ENCODE results near the gene TOPBP1.

The TOPBP1 gene

DNA sequence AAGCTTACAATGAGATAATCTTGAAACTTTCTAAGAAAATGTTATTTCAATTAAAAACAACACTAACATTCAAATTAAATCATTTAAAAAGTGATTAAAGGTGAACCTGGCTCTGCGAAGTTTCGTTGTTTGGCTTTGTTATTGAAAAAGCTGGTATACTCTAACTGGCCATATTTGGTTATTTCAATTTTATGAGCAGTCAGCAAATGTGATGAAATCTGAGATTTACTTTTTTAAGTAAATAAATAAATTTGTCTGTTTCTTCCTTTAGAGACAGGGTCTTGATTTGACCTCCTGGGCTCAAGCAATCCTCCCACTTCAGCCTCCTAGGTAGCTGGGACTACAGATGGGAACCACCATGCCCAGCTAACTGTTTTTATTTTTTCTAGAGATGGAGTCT is 50.2 kb downstream of the TOPBP1 start:
- in situ Hi-C loops (cut with MboI; ENCODE audit: low sequenced_read_pairs), result no loop called here
- no peak overlapping the region for H3K4me3 ChIP-seq
- no peaks in the 10 kb centered on the region for H3K9me3 ChIP-seq
- DNase-seq (ENCODE audit: low spot score in 2 of 2), result no peak
- no peaks in the 10 kb centered on the region for H3K4me1 ChIP-seq
- H3K36me3 ChIP-seq (replicated peaks), result peaks cover 91% of the 10 kb centered on the region
- H3K27me3 ChIP-seq (ENCODE audit: low read depth), result no peaks in the 10 kb centered on the region

DNA sequence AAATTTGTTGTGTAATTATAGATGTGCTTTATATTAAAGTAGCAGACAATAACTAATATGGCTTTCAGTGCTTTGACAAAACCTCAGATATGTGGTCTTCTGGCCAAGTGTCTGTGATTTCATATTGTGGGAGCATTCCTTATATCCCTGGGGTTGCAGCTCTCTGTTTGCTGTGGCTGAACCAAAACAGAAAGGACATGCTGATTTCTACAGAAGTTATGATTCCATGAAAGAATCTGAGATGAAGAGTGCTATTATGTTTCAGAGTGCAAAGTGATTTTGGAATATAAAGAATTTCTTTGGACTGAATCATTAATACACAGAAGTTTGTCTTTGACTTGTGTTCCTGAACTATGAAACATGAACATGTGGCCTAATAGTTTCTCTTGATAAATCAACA is 51.7 kb downstream of the TOPBP1 start:
- peaks cover 85% of the 10 kb centered on the region for H3K36me3 ChIP-seq (replicated peaks)
- no peak for DNase-seq (ENCODE audit: low spot score in 2 of 2)
- no peaks in the 10 kb centered on the region for H3K27me3 ChIP-seq (ENCODE audit: low read depth)
- H3K4me3 ChIP-seq, result no peak overlapping the region
- H3K4me1 ChIP-seq, result no peaks in the 10 kb centered on the region
- in situ Hi-C loops (cut with MboI; ENCODE audit: low sequenced_read_pairs), result no loop called here
- H3K9me3 ChIP-seq, result no peaks in the 10 kb centered on the region

DNA sequence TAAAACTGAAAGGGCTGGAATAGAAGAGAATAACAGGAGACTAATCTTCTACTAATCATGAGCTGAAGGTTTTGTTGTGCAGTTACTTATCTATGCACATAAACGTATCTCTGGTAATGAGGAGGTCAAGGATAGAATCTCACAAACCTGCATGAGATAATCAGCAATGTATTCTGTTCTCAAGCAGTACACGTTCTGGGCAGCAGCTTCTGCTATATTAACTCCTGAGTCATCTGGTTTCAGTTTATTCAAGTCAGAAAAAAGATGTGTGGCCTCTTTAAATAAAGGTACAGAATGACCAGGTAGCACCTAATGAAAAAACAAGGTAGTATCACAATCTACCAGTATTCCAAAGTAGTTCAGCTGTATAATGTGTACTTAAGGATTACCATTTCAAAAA is 53.4 kb downstream of the TOPBP1 start:
- Histone ChIP-seq H3K36me3 (replicated peaks) (peaks cover 77% of the 10 kb centered on the region), H3K9me3 (no peaks in the 10 kb centered on the region), H3K4me1 (no peaks in the 10 kb centered on the region), H3K4me3 (no peak overlapping the region), H3K27me3 (ENCODE audit: low read depth) (no peaks in the 10 kb centered on the region)
- no peak for DNase-seq (ENCODE audit: low spot score in 2 of 2)
- in situ Hi-C loops (cut with MboI; ENCODE audit: low sequenced_read_pairs), result no loop called here

DNA sequence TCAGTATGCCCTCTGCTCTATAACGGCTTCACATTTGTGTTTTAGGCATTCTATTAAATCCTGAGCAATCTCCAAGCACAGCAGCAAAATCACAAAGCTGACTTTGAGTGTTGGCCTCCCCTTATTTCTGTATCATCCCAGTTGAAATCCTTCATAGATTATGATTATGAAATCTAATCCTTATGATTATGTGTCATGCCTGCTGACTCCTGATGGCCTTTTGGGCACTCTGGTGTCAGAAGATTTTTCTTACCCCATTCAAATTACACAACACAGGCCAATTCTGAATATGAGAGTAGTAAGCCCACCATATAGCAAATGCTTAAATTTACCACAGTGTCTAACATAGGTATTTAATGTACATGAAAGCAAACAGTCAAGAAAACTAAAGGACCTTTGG is 53.9 kb downstream of the TOPBP1 start:
- Histone ChIP-seq H3K9me3 (no peaks in the 10 kb centered on the region), H3K4me1 (no peaks in the 10 kb centered on the region), H3K27me3 (ENCODE audit: low read depth) (no peaks in the 10 kb centered on the region), H3K4me3 (no peak overlapping the region), H3K36me3 (replicated peaks) (peaks cover 72% of the 10 kb centered on the region)
- in situ Hi-C loops (cut with MboI; ENCODE audit: low sequenced_read_pairs), result no loop called here
- DNase-seq (ENCODE audit: low spot score in 2 of 2), result no peak

DNA sequence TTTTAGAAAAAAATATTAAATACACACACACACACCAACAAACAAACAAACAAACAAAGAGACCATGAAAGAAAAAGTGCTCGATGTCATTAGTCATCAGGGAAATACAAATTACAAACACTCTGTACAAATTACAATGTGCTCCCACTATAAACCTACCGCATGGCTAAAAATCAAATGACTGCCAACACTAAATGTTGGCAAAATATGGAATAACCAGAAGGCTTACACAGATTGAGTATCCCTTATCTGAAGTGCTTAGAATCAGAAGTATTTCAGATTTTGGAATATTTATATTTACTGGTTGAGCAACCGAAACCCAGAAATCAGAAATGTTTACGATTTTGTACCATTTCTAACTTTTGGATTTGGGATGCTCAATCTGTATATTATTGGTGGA is 54.8 kb downstream of the TOPBP1 start:
- H3K9me3 ChIP-seq, result no peaks in the 10 kb centered on the region
- peaks cover 70% of the 10 kb centered on the region for H3K36me3 ChIP-seq (replicated peaks)
- in situ Hi-C loops (cut with MboI; ENCODE audit: low sequenced_read_pairs), result no loop called here
- DNase-seq (ENCODE audit: low spot score in 2 of 2), result no peak
- H3K27me3 ChIP-seq (ENCODE audit: low read depth), result no peaks in the 10 kb centered on the region
- no peaks in the 10 kb centered on the region for H3K4me1 ChIP-seq
- no peak overlapping the region for H3K4me3 ChIP-seq

DNA sequence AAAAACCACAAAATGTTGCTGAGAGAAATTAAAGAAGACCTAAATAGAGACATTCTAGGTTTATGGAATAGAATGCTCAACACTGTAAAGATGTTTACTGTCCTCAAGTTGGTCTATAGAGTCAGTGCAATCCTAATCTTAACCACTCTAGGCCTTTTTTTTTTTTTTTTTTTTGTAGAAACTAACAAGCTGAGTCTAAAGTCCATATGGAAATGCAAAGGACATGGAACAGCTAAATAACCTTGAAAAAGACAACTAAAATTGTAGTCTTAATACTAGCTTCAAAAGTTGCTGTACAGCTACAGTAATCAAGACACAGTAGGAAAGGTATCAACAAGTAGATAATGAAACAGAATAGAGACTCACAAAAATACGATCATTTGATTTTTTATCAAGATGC is 55.4 kb downstream of the TOPBP1 start:
- peaks cover 69% of the 10 kb centered on the region for H3K36me3 ChIP-seq (replicated peaks)
- H3K4me1 ChIP-seq, result no peaks in the 10 kb centered on the region
- H3K27me3 ChIP-seq (ENCODE audit: low read depth), result no peaks in the 10 kb centered on the region
- in situ Hi-C loops (cut with MboI; ENCODE audit: low sequenced_read_pairs), result no loop called here
- H3K4me3 ChIP-seq, result no peak overlapping the region
- no peak for DNase-seq (ENCODE audit: low spot score in 2 of 2)
- H3K9me3 ChIP-seq, result no peaks in the 10 kb centered on the region

DNA sequence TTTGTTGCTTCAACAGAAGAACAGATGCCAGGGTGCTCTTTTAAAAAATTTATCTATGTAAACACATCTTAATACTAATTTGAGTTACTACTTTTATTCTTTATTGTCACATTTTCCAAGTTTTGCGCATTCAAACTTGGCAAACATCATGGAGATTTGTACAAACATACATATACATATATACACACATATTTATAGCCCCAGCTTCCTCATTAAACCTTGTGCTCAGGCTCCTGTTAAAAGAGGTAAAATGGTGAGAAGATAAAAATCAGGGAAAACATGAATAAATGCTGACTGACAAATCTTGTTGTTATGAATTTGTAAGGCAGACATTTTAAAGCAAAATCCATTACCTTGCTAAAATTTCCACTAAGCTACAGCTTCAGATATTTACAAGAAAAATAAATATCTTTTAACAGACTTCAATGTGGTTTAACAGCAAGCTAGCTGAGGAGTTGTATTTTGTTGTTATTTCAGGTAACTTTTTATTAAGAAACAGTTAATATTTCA is 61.1 kb downstream of the TOPBP1 start:
- in situ Hi-C loops (cut with MboI; ENCODE audit: low sequenced_read_pairs), result no loop called here
- DNase-seq (ENCODE audit: low spot score in 2 of 2), result no peak
- Histone ChIP-seq H3K4me3 (no peak overlapping the region), H3K4me1 (no peaks in the 10 kb centered on the region), H3K27me3 (ENCODE audit: low read depth) (no peaks in the 10 kb centered on the region), H3K36me3 (replicated peaks) (peaks cover 24% of the 10 kb centered on the region), H3K9me3 (no peaks in the 10 kb centered on the region)

DNA sequence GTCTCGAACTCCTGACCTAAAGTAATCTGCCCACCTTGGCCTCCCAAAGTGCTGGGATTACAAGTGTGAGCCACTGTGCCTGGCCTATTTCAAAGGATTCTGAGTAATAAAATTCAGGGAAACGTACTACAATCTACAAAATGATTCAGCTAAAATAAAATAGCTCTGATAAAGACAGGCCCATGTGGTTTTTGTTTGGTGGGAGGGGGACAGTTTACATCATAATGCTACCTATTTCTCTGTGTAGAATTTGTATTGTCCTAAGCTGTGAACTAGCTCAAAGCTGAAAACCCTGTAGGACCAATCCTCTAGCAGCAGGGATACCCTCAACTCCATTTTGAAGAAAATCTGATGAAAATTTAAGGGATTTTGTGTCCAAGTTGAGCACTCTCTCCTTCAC is 62.5 kb downstream of the TOPBP1 start:
- DNase-seq (ENCODE audit: low spot score in 2 of 2), result no peak
- in situ Hi-C loops (cut with MboI; ENCODE audit: low sequenced_read_pairs), result loop anchor here (25.0 kb wide), 1 partner anchor 887 kb away; the partner anchor contains the start of gene NPHP3
- no peak overlapping the region for H3K4me3 ChIP-seq
- peaks cover 19% of the 10 kb centered on the region for H3K36me3 ChIP-seq (replicated peaks)
- no peaks in the 10 kb centered on the region for H3K4me1 ChIP-seq
- no peaks in the 10 kb centered on the region for H3K9me3 ChIP-seq
- H3K27me3 ChIP-seq (ENCODE audit: low read depth), result no peaks in the 10 kb centered on the region

DNA sequence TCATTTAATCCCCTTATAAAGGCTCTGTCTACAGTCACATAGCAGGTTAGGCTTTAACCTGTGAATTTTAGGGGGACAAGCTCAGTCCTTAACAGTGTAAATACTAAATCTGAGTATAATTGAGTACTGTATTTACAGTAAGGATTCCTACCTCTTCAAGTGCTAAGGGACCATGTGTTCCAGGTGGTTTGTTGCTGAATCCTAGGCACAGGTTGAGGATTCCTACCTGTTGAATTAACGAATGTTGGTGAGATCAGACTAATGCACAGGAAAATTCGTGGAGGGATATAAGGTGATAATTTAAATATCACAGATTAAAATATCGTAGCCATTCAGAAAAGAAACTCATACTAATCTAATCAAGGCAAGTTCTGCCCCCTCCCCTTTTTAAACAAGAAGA is 63.3 kb downstream of the TOPBP1 start:
- no peaks in the 10 kb centered on the region for H3K27me3 ChIP-seq (ENCODE audit: low read depth)
- no peak overlapping the region for H3K4me3 ChIP-seq
- H3K36me3 ChIP-seq (replicated peaks), result peaks cover 18% of the 10 kb centered on the region
- H3K4me1 ChIP-seq, result no peaks in the 10 kb centered on the region
- DNase-seq (ENCODE audit: low spot score in 2 of 2), result no peak
- H3K9me3 ChIP-seq, result no peaks in the 10 kb centered on the region
- in situ Hi-C loops (cut with MboI; ENCODE audit: low sequenced_read_pairs), result loop anchor here (25.0 kb wide), 1 partner anchor 886 kb away; the partner anchor contains the start of gene NPHP3

DNA sequence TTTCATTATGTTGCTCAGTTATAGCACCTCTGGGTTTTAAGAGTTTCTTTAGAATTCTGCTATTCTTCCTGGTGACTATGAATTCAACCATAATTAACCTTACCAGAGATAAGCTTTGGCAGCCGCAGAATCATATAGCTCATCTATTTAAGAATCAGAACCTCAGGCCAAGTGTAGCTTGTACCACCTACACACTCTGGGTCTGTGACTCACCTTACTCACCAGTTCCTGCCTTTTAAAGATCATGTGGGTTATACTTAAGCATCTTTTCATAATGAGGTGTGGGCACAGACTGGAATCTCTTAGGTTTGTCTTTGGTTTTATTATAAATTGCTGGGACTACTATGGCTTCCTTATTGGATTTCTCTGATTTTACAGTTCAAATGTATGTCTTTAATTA is 66.4 kb downstream of the TOPBP1 start:
- H3K36me3 ChIP-seq (replicated peaks), result peaks cover 3% of the 10 kb centered on the region; the same call in 1 of the 2 replicates
- no peaks in the 10 kb centered on the region for H3K4me1 ChIP-seq
- H3K9me3 ChIP-seq, result no peaks in the 10 kb centered on the region
- no peak overlapping the region for H3K4me3 ChIP-seq
- in situ Hi-C loops (cut with MboI; ENCODE audit: low sequenced_read_pairs), result loop anchor here (25.0 kb wide), 1 partner anchor 883 kb away; the partner anchor contains the start of gene NPHP3
- no peak for DNase-seq (ENCODE audit: low spot score in 2 of 2)
- no peaks in the 10 kb centered on the region for H3K27me3 ChIP-seq (ENCODE audit: low read depth)

DNA sequence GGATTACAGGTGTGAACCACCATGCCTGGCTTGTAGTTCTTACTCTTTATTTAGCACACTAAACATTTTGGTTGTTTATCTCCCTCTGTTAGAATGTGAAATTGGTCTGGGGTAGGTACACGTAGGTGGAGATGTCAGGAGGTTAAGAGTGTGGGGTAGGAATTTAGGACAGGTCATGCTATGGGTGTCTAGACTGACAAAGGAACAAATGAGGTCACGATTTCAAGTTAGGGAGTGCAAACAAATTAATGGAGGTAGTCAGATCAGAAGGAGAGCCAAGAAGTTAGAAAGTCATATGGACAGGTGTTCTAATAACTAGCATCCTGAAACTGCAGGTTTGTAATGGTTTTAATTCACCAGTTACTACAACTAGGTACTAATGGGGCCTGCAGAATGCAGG is 68.5 kb downstream of the TOPBP1 start:
- H3K4me3 ChIP-seq, result no peak overlapping the region
- no peaks in the 10 kb centered on the region for H3K27me3 ChIP-seq (ENCODE audit: low read depth)
- H3K4me1 ChIP-seq, result no peaks in the 10 kb centered on the region
- in situ Hi-C loops (cut with MboI; ENCODE audit: low sequenced_read_pairs), result loop anchor here (25.0 kb wide), 1 partner anchor 881 kb away; the partner anchor contains the start of gene NPHP3
- no peak for DNase-seq (ENCODE audit: low spot score in 2 of 2)
- peaks cover 10% of the 10 kb centered on the region for H3K36me3 ChIP-seq (replicated peaks)
- H3K9me3 ChIP-seq, result no peaks in the 10 kb centered on the region

DNA sequence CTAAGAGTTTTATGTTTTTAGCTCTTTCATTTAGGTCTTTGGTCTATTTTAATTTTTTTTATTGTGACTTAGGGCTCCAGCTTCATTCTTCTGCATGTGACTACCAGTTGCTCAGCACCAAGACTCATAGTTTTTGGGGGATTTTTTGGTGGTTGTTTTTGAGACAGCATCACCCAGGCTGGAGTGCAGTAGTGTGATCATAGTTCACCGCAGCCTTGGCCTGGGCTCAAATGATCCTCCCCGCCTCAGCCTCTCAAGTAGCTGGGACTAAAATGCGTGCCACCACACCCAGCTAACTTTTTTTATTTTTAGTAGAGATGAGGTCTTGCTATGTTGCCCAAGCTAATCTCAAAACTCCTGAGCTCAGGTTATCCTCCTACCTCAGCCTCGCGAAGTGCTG is 68.9 kb downstream of the TOPBP1 start:
- no peak for DNase-seq (ENCODE audit: low spot score in 2 of 2)
- in situ Hi-C loops (cut with MboI; ENCODE audit: low sequenced_read_pairs), result loop anchor here (25.0 kb wide), 1 partner anchor 881 kb away; the partner anchor contains the start of gene NPHP3

DNA sequence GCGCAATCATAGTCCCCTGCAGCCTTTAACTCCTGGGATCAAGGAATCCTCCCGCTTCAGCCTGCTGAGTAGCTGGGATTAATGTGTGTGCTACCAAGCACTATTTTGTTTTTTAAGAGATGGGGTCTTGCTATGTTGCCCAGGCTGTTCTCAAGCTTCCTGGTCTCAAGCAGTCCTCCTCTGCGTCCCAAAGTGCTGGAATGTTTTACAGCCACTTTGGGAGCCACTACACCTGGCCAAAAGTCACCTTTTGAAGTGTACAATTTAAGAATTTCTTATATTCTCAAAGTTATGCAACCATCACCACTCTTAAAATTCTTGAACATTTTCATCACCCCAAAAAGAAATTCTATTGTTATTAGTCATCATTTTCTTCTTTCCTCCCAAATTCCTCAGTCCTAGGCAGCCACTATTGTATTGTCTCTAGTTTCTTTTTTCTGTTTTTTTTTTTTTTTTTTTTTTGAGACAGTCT is 70.4 kb downstream of the TOPBP1 start:
- in situ Hi-C loops (cut with MboI; ENCODE audit: low sequenced_read_pairs), result loop anchor here (25.0 kb wide), 1 partner anchor 879 kb away; the partner anchor contains the start of gene NPHP3
- no peaks in the 10 kb centered on the region for H3K4me1 ChIP-seq
- peaks cover 29% of the 10 kb centered on the region for H3K36me3 ChIP-seq (replicated peaks)
- no peaks in the 10 kb centered on the region for H3K9me3 ChIP-seq
- DNase-seq (ENCODE audit: low spot score in 2 of 2), result no peak
- no peak overlapping the region for H3K4me3 ChIP-seq
- no peaks in the 10 kb centered on the region for H3K27me3 ChIP-seq (ENCODE audit: low read depth)

More for the DNA sequence above, 68.9 kb downstream of the TOPBP1 start:
- H3K27me3 ChIP-seq (ENCODE audit: low read depth), result no peaks in the 10 kb centered on the region
- no peak overlapping the region for H3K4me3 ChIP-seq
- H3K4me1 ChIP-seq, result no peaks in the 10 kb centered on the region
- peaks cover 14% of the 10 kb centered on the region for H3K36me3 ChIP-seq (replicated peaks)
- no peaks in the 10 kb centered on the region for H3K9me3 ChIP-seq

DNA sequence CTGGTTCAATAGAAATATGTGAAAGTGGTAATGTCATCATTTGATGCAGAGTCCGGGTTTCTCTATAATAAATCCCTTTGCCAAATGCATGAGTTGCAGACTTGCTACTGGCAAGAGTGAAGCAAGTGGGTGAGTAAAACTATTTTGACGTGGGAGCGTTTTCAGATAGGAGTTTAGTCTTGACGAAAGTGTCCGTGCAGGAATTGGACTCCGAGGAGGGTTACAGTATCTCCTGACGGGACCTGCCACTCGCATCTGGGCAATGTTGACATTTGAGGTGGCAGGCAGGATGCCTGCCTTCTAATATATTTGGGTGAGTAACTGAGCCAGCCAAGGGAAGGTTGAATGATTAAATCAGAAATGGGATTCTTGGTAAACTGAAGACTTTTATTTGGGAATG is 72.2 kb downstream of the TOPBP1 start:
- no peak for DNase-seq (ENCODE audit: low spot score in 2 of 2)
- in situ Hi-C loops (cut with MboI; ENCODE audit: low sequenced_read_pairs), result loop anchor here (25.0 kb wide), 1 partner anchor 877 kb away; the partner anchor contains the start of gene NPHP3
- Histone ChIP-seq H3K27me3 (ENCODE audit: low read depth) (no peaks in the 10 kb centered on the region), H3K4me1 (peaks cover 7% of the 10 kb centered on the region; the same call in 1 of the 2 replicates), H3K4me3 (no peak overlapping the region), H3K36me3 (replicated peaks) (peaks cover 47% of the 10 kb centered on the region), H3K9me3 (no peaks in the 10 kb centered on the region)
